HG02678 (cell line): ENCODE results near the gene RPL27.
A peak's percentile ranks its signal among the peaks of the same experiment; 100 is the strongest.

Experiments used
- ATAC-seq: cut with Tn5 transposase; IDR thresholded peaks from one replicate; pipeline ENCODE4 v1.9.1; 2021; ENCODE audit warnings: mild to moderate bottlenecking, moderate library complexity; ENCODE audit not compliant: unreplicated experiment

The RPL27 gene

GRCh38 chr17:43020789-43021740, 22.8 kb downstream of the RPL27 start:
- no peak for ATAC-seq

- peak; percentile 49 for ATAC-seq
Measured at GRCh38 chr17:43021741-43022512, 23.7 kb downstream of the RPL27 start, which contains the start of gene VAT1. TSS of gene VAT1 (minus strand) at chr17:43022385. CDS start at chr17:43022322, 63 bp downstream.

- no peak for ATAC-seq
Measured at GRCh38 chr17:43024407-43025289, 26.4 kb downstream of the RPL27 start, which contains the start of gene RND2. TSS of gene RND2 (plus strand) at chr17:43025231. CDS start at chr17:43025348, 117 bp downstream.

- ATAC-seq, result no peak
Measured at GRCh38 chr17:43025290-43025657, 27.1 kb downstream of the RPL27 start.

GRCh38 chr17:43025766-43026537, 27.7 kb downstream of the RPL27 start:
- no peak for ATAC-seq

GRCh38 chr17:43026595-43026994, 28.4 kb downstream of the RPL27 start:
- ATAC-seq, result no peak

GRCh38 chr17:43027091-43028032, 29.1 kb downstream of the RPL27 start:
- no peak for ATAC-seq

GRCh38 chr17:43028221-43028861, 30.1 kb downstream of the RPL27 start:
- ATAC-seq, result no peak

GRCh38 chr17:43030137-43030767, 32.0 kb downstream of the RPL27 start:
- ATAC-seq, result no peak

GRCh38 chr17:43031666-43032065, 33.4 kb downstream of the RPL27 start:
- no peak for ATAC-seq

- no peak for ATAC-seq
Measured at GRCh38 chr17:43033948-43034881, 36.0 kb downstream of the RPL27 start.

GRCh38 chr17:43034894-43035293, 36.7 kb downstream of the RPL27 start:
- no peak for ATAC-seq

GRCh38 chr17:43039646-43040045, 41.4 kb downstream of the RPL27 start:
- no peak for ATAC-seq

- no peak for ATAC-seq
Measured at GRCh38 chr17:43040655-43041054, 42.4 kb downstream of the RPL27 start.

- no peak for ATAC-seq
Measured at GRCh38 chr17:43042025-43042628, 43.9 kb downstream of the RPL27 start.

- no peak for ATAC-seq
Measured at GRCh38 chr17:43043307-43043706, 45.1 kb downstream of the RPL27 start.
